Urothelium cell line (cell line): ENCODE data around the gene ATIC.

Experiments
- DNase-seq: peaks from one replicate; pipeline ENCODE4 v3.0.0; 2011; ENCODE audit warnings: low spot score, mixed read lengths
- FAIRE-seq: peaks from 2 replicates; lab custom pipeline; 2011; peaks lifted over from hg19 to GRCh38; lab: Jason Lieb, UNC

ATIC gene

GRCh38 chr2:215396595-215397313, 84.9 kb downstream of the ATIC start:
- FAIRE-seq (no peak), DNase-seq (no peak)

- FAIRE-seq (no peak), DNase-seq (no peak)
Measured at GRCh38 chr2:215397632-215398341, 85.9 kb downstream of the ATIC start.

- FAIRE-seq = no peak
- DNase-seq = no peak
Measured at GRCh38 chr2:215399067-215399716, 87.3 kb downstream of the ATIC start.
